ENCODE results near the gene ZDHHC13. TPM values are rescaled to one million over a fixed set of nuclear protein-coding genes. Genes with fewer than 3 reads are reported as not detected.

The ZDHHC13 gene
- total and polyA plus RNA-seq, 2 of the 8 experiments (the other 6 are each of a cell fraction or from before 2014, with no cell fraction given), result 22.4 to 24.1 TPM

- H2BK12ac ChIP-seq (ENCODE audit: low read depth, low read length), result no peak overlapping the region
- no peak overlapping the region for H3K27ac ChIP-seq (ENCODE audit: low read depth, low read length)
- H3K79me1 ChIP-seq (ENCODE audit: low read depth, low read length), result no peaks in the 10 kb centered on the region
- H3K4me3 ChIP-seq (ENCODE audit: extremely low read depth in 1 of 4, insufficient read depth in 2 of 4, low read depth in 3 of 4, low read length in 4 of 4), result no peak overlapping the region
- no peak overlapping the region for H2AFZ ChIP-seq (ENCODE audit: low read length)
- no peaks in the 10 kb centered on the region for H3K9me3 ChIP-seq (ENCODE audit: insufficient read depth in 2 of 2, low read depth in 1 of 2, low read length in 1 of 2)
- ChIA-PET CTCF (ENCODE audit: partially characterized antibody) (interaction anchor here (2.0 kb wide), 1 partner anchor 89 kb away, joined by 9 read pairs; no protein-coding TSS in a partner anchor), POLR2A (ENCODE audit: partially characterized antibody) (no interaction called here)
- no peak overlapping the region for H2BK5ac ChIP-seq (ENCODE audit: low read depth, low read length)
- FAIRE-seq (no peak), DNase-seq (ENCODE audit: low read depth in 1 of 2, low spot score in 2 of 2) (no peak)
- no peak overlapping the region for H3K56ac ChIP-seq (replicated peaks; ENCODE audit: insufficient read length, low read depth, low read length)
- H4K8ac ChIP-seq (ENCODE audit: extremely low read depth, insufficient read depth, low read length), result no peak overlapping the region
- no peaks in the 10 kb centered on the region for H3K4me1 ChIP-seq (replicated peaks in 1 of 4; ENCODE audit: control insufficient read depth in 3 of 4, insufficient read depth in 4 of 4, low read length in 3 of 4)
- H2BK20ac ChIP-seq (ENCODE audit: low read length), result no peak overlapping the region
- H3K4ac ChIP-seq (replicated peaks; ENCODE audit: insufficient read length, low read depth, low read length), result no peak overlapping the region
- 93% methylated on average over 6 of the region's 6 CpGs; no CpG with 5 or more reads in 1 of the 2 experiments for whole genome bisulfite sequencing, 2 experiments (ENCODE audit: extremely low coverage in 1 of 2, insufficient coverage in 1 of 2, insufficient read length in 1 of 2, insufficient replicate concordance in 2 of 2, low coverage in 1 of 2, low lambda C conversion rate in 2 of 2, missing lambda C conversion rate in 1 of 2)
- no peak overlapping the region for H2BK120ac ChIP-seq (replicated peaks; ENCODE audit: low read depth, low read length)
- H4K20me1 ChIP-seq (replicated peaks in 1 of 2; ENCODE audit: control insufficient read depth in 1 of 2, insufficient read depth in 2 of 2, low read length in 2 of 2), result peaks cover 0 to 1% of the 10 kb centered on the region in 2 experiments
- no peak overlapping the region for H3K9ac ChIP-seq (replicated peaks in 1 of 4; ENCODE audit: extremely low read depth in 1 of 4, low read depth in 3 of 4, low read length in 3 of 4)
- H3K23ac ChIP-seq (ENCODE audit: insufficient read length), result no peak overlapping the region
- no peak overlapping the region for H2AK5ac ChIP-seq (ENCODE audit: low read depth, low read length)
- H3K18ac ChIP-seq (ENCODE audit: extremely low read depth, low read length), result no peak overlapping the region
- no peaks in the 10 kb centered on the region for H3K23me2 ChIP-seq (ENCODE audit: low read depth, low read length)
- H3K79me2 ChIP-seq (ENCODE audit: control insufficient read depth in 1 of 2, insufficient read depth in 2 of 2, low read length in 2 of 2), result no peaks in the 10 kb centered on the region
- no peak overlapping the region for H4K5ac ChIP-seq (ENCODE audit: insufficient read length, low read depth, low read length)
- peaks cover 3 to 42% (median 13%) of the 10 kb centered on the region in 4 experiments; a peak in 7 of 8 replicates for H3K36me3 ChIP-seq (ENCODE audit: control insufficient read depth in 2 of 4, insufficient read depth in 4 of 4, low read length in 3 of 4)
- no peak overlapping the region for H3K14ac ChIP-seq (ENCODE audit: insufficient read length)
- peaks cover 0 to 1% (median 0%) of the 10 kb centered on the region in 4 experiments; a peak in 1 of 7 replicates for H3K27me3 ChIP-seq (replicated peaks in 1 of 4; ENCODE audit: control insufficient read depth in 3 of 4, extremely low read depth in 1 of 4, insufficient read depth in 3 of 4, low read length in 3 of 4)
- no peak overlapping the region for H4K91ac ChIP-seq (replicated peaks; ENCODE audit: insufficient read length, low read length)
- H3K4me2 ChIP-seq (ENCODE audit: insufficient read depth in 1 of 2, low read depth in 2 of 2, low read length in 2 of 2), result no peak overlapping the region
- H2BK15ac ChIP-seq (ENCODE audit: low read length), result no peak overlapping the region
- TF ChIP-seq BCL11A (IDR thresholded peaks at IDR 0.05; ENCODE audit: low read depth in 2 of 2, low read length in 2 of 2), result no peak
- no peak for TF ChIP-seq GTF2F1 (IDR thresholded peaks at IDR 0.05; ENCODE audit: borderline replicate concordance, low read depth, low read length)
- no peak for TF ChIP-seq SP2 (IDR thresholded peaks at IDR 0.05; ENCODE audit: low read length)
- TF ChIP-seq SIN3A (conservative IDR thresholded peaks at IDR 0.05 in 1 of 2, IDR thresholded peaks at IDR 0.05 in 1 of 2; ENCODE audit: low read depth in 1 of 2, low read length in 2 of 2), result no peak
- no peak for TF ChIP-seq KDM4A (IDR thresholded peaks at IDR 0.05; ENCODE audit: low read depth, low read length, severe bottlenecking)
- TF ChIP-seq KDM5A (IDR thresholded peaks at IDR 0.05; ENCODE audit: low read length), result no peak
- no peak for TF ChIP-seq RXRA (IDR thresholded peaks at IDR 0.05; ENCODE audit: insufficient read depth, low read depth, low read length)
- TF ChIP-seq EZH2 (IDR thresholded peaks at IDR 0.05; ENCODE audit: low read depth, low read length, severe bottlenecking), result no peak
- TF ChIP-seq ATF2 (IDR thresholded peaks at IDR 0.05; ENCODE audit: low read length), result no peak
- no peak for TF ChIP-seq GABPA (IDR thresholded peaks at IDR 0.05; ENCODE audit: borderline replicate concordance, insufficient read depth, low read length)
- no peak for TF ChIP-seq PHF8 (conservative IDR thresholded peaks at IDR 0.05; ENCODE audit: low read depth, low read length)
Observed at GRCh38 chr11:19160847-19161246, 43.9 kb downstream of the ZDHHC13 start.
